ENCODE results near the gene XYLT1. TPM values are rescaled to one million over a fixed set of nuclear protein-coding genes. Genes with fewer than 3 reads are reported as not detected.

Gene XYLT1
- total RNA-seq, 1 donor from 2014 or later: 41.6 TPM

DNA sequence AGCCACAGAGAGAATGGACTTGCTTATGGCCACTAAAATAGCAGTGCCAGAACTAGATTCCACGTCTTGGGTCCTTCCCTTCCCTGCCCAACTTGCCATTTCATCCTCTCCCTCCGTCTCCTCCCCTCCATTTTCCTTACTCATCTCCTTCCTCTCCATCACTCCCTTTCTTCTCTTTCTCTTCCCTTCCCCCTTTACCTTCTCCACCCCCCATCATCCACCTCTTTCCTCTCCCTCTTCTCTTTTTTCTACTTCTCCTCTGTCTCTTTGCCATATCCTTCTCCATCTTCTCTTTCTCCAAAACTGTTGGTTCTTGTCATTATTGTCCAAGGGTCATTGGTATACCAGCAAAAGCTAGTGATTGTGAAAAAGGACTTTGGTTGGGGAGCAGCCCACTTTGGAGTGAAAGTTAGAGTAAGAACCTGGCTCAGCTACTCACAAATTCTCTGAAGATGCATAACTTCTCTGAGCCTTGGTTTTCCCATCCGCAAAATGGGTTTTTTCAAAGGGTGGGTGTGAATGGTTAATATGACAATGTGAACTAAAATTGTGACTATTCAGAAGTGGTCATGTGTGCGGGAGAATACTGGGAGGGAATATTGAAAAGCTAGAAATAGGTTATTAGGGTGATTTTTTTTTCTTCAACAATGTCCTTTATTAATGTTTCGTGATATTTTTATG is 393.8 kb downstream of the XYLT1 start:
- intact Hi-C loops (cut with micrococcal nuclease): no loop called here

- intact Hi-C loops (cut with micrococcal nuclease): no loop called here
Observed at GRCh38 chr16:17076092-17076754, 394.5 kb downstream of the XYLT1 start.

DNA sequence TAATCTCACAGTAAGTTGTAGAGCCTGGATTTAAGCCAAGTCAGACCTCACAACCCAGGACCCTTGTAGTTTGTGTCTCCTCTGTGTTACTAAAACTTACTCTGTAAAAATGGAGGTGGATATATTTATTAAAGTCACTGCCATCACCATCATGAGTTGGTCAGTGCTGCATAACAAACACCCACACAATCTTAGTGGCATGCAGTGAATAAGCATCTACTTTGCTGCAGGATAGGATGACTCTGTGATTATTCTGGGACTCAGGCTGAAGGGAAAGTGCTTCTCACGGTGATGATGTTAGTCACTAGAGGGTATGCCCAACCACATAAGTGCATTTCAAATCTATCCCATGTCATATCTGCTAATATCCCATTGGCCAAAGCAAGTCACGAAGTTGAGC is 398.7 kb downstream of the XYLT1 start:
- intact Hi-C loops (cut with micrococcal nuclease): no loop called here

- intact Hi-C loops (cut with micrococcal nuclease): no loop called here
Observed at GRCh38 chr16:17070882-17071592, 399.7 kb downstream of the XYLT1 start.

DNA sequence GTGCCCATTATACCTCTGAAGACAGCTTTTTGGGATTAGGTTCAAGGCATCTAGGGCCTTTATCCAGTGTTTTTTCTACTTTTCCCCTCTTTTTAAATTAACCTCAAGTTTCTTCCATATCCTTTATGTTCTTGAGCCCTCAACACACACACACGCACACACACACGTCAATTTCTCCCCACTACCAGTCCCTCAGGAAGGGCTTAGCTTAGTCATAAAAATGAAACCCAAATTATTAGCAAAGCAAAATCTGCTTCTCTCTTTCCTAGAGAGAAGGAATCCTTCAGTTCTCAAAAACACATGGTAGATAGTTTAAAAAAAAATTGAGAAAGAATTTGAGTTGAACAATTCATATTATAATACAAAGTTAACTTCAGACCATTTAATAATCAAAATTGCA is 401.1 kb downstream of the XYLT1 start:
- intact Hi-C loops (cut with micrococcal nuclease): no loop called here

- intact Hi-C loops (cut with micrococcal nuclease): no loop called here
Observed at GRCh38 chr16:17068524-17068923, 402.2 kb downstream of the XYLT1 start.

GRCh38 chr16:17067882-17068281 is 402.9 kb downstream of the XYLT1 start:
- intact Hi-C loops (cut with micrococcal nuclease): no loop called here

DNA sequence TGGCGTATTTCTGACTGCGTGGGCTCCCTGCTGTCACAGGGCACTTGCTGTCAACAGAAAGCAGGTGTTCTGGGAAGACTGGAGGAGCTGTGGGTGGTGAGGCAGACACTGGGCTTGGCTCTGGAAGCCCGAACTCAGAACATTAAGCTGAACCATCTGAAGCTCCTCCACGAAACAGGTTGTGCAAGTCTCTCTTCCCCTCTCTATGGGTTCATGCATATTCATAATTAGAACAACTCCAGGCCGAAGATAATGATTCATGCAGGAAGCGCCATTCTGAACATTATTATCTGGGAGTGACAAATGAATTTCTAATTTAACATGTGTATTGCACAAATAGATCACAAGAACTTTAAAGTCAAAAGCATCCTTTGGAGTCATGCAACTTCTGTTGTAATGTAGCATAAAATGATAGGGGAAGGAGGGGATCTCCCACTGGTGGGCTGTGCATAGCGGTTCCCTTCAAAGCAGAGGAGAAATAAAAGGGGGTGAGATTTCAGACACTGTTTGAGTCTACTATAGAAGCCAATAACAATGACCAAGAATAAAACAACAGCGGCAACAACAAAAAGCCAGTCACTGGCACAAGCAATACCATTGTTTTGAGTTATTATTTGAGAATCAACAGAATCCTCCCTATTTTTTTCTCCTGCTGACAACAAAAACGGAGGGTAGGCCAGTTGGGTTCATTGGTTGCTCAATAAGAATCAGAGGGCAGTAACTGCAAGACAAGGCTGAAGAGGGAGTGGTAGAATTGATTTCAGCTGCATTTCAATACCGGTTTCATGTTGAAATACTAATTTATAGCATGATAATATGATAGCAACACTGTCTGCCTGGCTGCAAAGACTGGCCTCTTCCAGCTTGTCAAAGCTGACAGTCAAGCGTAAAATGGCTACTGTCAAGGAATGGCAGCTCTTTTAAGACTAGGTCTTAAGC is 407.3 kb downstream of the XYLT1 start:
- intact Hi-C loops (cut with micrococcal nuclease): no loop called here

GRCh38 chr16:17062676-17063075 is 408.1 kb downstream of the XYLT1 start:
- intact Hi-C loops (cut with micrococcal nuclease): no loop called here

DNA sequence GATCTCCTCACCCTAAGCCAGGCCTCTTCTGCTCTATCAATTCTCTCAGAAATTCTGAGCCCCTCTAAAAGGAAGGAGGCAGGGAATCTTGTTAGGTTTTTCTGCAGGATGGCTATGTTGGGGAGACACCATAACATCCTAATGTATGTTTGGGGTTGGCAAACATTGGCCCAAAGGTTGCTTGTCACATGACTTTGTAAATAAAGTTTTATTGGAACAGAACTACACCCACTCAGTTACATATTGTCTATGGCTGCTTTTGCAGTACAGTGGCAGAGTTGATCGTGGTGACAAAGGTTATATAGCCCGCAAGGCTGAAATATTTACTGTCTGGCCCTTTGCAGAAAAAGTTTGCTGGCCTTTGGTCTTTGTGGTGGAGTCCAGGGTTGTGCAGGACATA is 409.4 kb downstream of the XYLT1 start:
- intact Hi-C loops (cut with micrococcal nuclease): no loop called here

- intact Hi-C loops (cut with micrococcal nuclease): no loop called here
Observed at GRCh38 chr16:17058471-17058870, 412.3 kb downstream of the XYLT1 start.

GRCh38 chr16:17056666-17057065 is 414.1 kb downstream of the XYLT1 start:
- intact Hi-C loops (cut with micrococcal nuclease): no loop called here

- intact Hi-C loops (cut with micrococcal nuclease): no loop called here
Observed at GRCh38 chr16:17053536-17054160, 417.1 kb downstream of the XYLT1 start.
